Stimulated activated CD4-positive, alpha-beta T cell treated with anti-CD3 and anti-CD28 coated beads, Interleukin-4, amount 100 ng/mL, for 48 hours (primary cell): ENCODE results near the gene NCLN.

ENCODE experiments used
- DNase-seq, 2 donors: peaks; one replicate each; pipeline ENCODE4 v3.0.0-alpha.2; 2020; ENCODE audit warnings: low read depth in 2 of 2

Gene NCLN

GRCh38 chr19:3257071-3257470 lies 71.3 kb downstream of the NCLN start:
- no peak for DNase-seq
